SU-DHL-6 (cell line): ENCODE data around the gene R3HDML.

Experiments used
- H2AFZ ChIP-seq: fragments of 200-600 bp; sonication (generic); 2 replicates; pipeline ENCODE4 v1.6.1; 2014; ENCODE audit warnings: low read depth, mild to moderate bottlenecking, moderate library complexity, mixed read lengths, antibody characterized with exemption, low read length; ENCODE audit not compliant: severe bottlenecking
- H3F3A ChIP-seq: fragments of 200-600 bp; shearing (Covaris generic); 2 replicates; pipeline ENCODE4 v1.6.0; 2016; ENCODE audit warnings: antibody characterized with exemption, mild to moderate bottlenecking; ENCODE audit not compliant: insufficient read depth
- H3K27ac ChIP-seq: fragments of 200-600 bp; sonication (generic); 2 replicates; pipeline ENCODE4 v1.5.1; 2016; ENCODE audit warnings: low read depth, mild to moderate bottlenecking, low read length, moderate library complexity, mixed read lengths
- H3K27me3 ChIP-seq: fragments of 200-600 bp; sonication (generic), shearing (Covaris generic); 2 replicates; pipeline ENCODE4 v1.6.0; 2014; ENCODE audit warnings: mild to moderate bottlenecking, low read length
- H3K36me3 ChIP-seq: fragments of 200-600 bp; sonication (generic); 2 replicates; pipeline ENCODE4 v1.6.1; 2014; ENCODE audit warnings: mild to moderate bottlenecking, low read length, mixed read lengths
- H3K4me2 ChIP-seq: fragments of 300-600, 200-600 bp; shearing (Covaris generic), sonication (generic); 2 replicates; pipeline ENCODE4 v1.6.0; 2014; ENCODE audit warnings: low read length, low read depth, mild to moderate bottlenecking; ENCODE audit not compliant: poor library complexity, severe bottlenecking
- H3K4me3 ChIP-seq: fragments of 200-600 bp; sonication (generic); 2 replicates; pipeline ENCODE4 v1.5.1; 2014; ENCODE audit warnings: antibody characterized with exemption, low read length, mild to moderate bottlenecking, mixed read lengths; ENCODE audit not compliant: insufficient read depth, poor library complexity, severe bottlenecking
- H3K79me2 ChIP-seq: fragments of 200-600 bp; sonication (generic); 2 replicates; pipeline ENCODE4 v1.6.1; 2014; ENCODE audit warnings: mild to moderate bottlenecking, low read length, moderate library complexity; ENCODE audit not compliant: insufficient read depth
- H3K9ac ChIP-seq: fragments of 200-600 bp; sonication (generic); 2 replicates; pipeline ENCODE4 v1.7.0; 2014; ENCODE audit warnings: mild to moderate bottlenecking, low read length
- H3K9me2 ChIP-seq: fragments of 200-600 bp; sonication (generic); replicated peaks from 2 replicates; pipeline ENCODE4 v1.6.1; 2014; ENCODE audit warnings: low read length; ENCODE audit not compliant: insufficient read depth
- H3K9me3 ChIP-seq: fragments of 200-600 bp; sonication (generic); 2 replicates; pipeline ENCODE4 v1.6.1; 2014; ENCODE audit warnings: low read length, mixed read lengths; ENCODE audit not compliant: insufficient read depth
- H4K20me1 ChIP-seq: fragments of 200-600 bp; sonication (generic); 2 replicates; pipeline ENCODE4 v1.6.1; 2014; ENCODE audit warnings: low read depth, mild to moderate bottlenecking, antibody characterized with exemption, low read length, moderate library complexity, mixed read lengths
- EZH2phosphoT487 ChIP-seq: fragments of 200-600 bp; sonication (generic), shearing (Covaris generic); conservative IDR thresholded peaks from 2 replicates; pipeline ENCODE4 v1.6.1; 2018; ENCODE audit warnings: mild to moderate bottlenecking, antibody characterized with exemption, low read length, moderate library complexity, mixed read lengths
- TF ChIP-seq, protein P1 (sequence below): fragments of 200-600 bp; sonication (generic); IDR thresholded peaks from one replicate; pipeline ENCODE4 v1.5.1; 2017; ENCODE audit warnings: antibody characterized with exemption, mild to moderate bottlenecking, low read length, moderate library complexity; ENCODE audit not compliant: insufficient read depth, poor library complexity, severe bottlenecking

R3HDML gene, protein sequence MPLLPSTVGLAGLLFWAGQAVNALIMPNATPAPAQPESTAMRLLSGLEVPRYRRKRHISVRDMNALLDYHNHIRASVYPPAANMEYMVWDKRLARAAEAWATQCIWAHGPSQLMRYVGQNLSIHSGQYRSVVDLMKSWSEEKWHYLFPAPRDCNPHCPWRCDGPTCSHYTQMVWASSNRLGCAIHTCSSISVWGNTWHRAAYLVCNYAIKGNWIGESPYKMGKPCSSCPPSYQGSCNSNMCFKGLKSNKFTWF

DNA sequence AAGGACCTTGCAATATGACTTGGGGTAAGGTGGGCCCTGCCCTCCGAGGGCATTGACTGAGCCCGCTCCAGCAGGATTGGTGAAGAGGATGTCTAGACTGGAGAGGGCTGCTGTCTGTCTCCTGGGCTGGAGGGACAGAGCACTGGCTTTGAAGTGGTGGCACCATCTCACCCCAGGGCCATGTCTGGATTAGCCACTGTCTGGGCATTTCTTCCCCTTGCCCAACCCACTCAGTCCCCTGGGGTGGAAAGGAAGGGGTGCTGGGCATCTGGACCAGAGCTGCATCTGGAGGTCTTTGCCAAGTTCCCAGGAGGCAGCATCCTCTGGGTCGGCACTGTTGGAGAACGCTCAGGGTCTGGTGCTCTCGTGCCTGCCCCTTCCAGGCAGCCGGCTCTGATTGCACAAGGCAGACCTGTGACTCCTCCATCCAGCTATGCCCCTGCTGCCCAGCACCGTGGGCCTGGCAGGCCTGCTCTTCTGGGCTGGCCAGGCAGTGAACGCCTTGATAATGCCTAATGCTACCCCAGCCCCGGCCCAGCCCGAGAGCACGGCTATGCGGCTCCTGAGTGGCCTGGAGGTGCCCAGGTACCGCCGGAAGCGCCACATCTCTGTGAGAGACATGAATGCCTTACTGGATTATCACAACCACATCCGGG lies at the start of gene R3HDML:
Gene R3HDML (plus strand): TSS at position 319 of the 656 bp plus-strand sequence. CDS start 115 bp downstream, at position 434.
- Histone ChIP-seq H3K9ac (no peak within 1 kb of the TSS), H3K9me2 (no peaks in the 10 kb centered on the region), H3K4me2 (no peak within 1 kb of the TSS), H3F3A (no peaks in the 10 kb centered on the region), H3K79me2 (no peaks in the 10 kb centered on the region), H3K36me3 (no peaks in the 10 kb centered on the region), H3K27ac (no peak within 1 kb of the TSS), H2AFZ (no peak within 1 kb of the TSS), H3K4me3 (no peak within 1 kb of the TSS), H3K9me3 (no peaks in the 10 kb centered on the region), H4K20me1 (no peaks in the 10 kb centered on the region), H3K27me3 (no peaks in the 10 kb centered on the region)
- TF ChIP-seq EZH2phosphoT487 = no peak
- TF ChIP-seq, protein P1, sequence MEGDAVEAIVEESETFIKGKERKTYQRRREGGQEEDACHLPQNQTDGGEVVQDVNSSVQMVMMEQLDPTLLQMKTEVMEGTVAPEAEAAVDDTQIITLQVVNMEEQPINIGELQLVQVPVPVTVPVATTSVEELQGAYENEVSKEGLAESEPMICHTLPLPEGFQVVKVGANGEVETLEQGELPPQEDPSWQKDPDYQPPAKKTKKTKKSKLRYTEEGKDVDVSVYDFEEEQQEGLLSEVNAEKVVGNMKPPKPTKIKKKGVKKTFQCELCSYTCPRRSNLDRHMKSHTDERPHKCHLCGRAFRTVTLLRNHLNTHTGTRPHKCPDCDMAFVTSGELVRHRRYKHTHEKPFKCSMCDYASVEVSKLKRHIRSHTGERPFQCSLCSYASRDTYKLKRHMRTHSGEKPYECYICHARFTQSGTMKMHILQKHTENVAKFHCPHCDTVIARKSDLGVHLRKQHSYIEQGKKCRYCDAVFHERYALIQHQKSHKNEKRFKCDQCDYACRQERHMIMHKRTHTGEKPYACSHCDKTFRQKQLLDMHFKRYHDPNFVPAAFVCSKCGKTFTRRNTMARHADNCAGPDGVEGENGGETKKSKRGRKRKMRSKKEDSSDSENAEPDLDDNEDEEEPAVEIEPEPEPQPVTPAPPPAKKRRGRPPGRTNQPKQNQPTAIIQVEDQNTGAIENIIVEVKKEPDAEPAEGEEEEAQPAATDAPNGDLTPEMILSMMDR = no peak

DNA sequence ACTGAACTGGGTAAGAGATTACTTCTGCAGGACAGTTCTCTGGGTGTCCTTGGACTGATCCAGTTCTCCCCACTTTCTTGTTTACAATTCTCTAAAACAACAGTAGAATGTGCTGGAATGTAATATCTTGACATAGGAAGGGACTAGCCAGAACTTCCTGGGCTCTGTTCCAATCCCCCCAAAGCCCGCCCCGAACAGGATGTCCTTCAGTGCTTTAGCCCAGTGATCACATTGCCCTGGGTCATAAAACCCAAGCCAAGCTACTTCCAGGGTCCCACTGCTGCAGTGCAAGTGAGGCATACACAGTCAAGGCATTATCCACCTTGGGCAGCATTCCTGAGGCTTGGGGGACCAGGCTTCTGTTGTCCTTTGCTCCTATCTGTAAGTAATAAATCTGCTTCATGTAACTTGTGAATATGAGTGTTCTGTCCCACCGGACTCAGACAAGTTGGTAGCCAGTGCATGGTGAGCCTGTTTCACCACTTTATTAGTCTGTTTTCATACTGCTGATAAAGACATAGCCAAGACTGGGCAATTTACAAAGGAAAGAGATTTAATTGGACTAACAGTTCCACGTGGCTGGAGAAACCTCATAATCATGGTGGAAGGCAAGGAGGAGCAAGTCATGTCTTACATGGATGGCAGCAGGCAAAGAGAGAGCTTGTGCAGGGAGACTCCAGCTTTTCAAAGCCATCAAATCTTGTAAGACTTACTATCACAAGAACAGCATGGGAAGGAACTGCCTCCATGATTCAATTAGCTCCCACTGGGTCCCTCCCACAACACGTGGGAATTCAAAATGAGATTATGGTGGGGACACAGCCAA lies 49.4 kb upstream of the R3HDML start:
- no peaks in the 10 kb centered on the region for H3K79me2 ChIP-seq
- no peaks in the 10 kb centered on the region for H4K20me1 ChIP-seq
- H3K9me3 ChIP-seq = no peaks in the 10 kb centered on the region
- H2AFZ ChIP-seq = no peak overlapping the region
- no peak overlapping the region for H3K9ac ChIP-seq
- no peak for TF ChIP-seq EZH2phosphoT487
- TF ChIP-seq, protein P1 = no peak
- no peaks in the 10 kb centered on the region for H3K9me2 ChIP-seq
- H3K4me2 ChIP-seq = no peak overlapping the region
- H3K27ac ChIP-seq = no peak overlapping the region
- H3K27me3 ChIP-seq = no peaks in the 10 kb centered on the region
- no peaks in the 10 kb centered on the region for H3F3A ChIP-seq
- H3K4me3 ChIP-seq = no peak overlapping the region
- H3K36me3 ChIP-seq = no peaks in the 10 kb centered on the region

DNA sequence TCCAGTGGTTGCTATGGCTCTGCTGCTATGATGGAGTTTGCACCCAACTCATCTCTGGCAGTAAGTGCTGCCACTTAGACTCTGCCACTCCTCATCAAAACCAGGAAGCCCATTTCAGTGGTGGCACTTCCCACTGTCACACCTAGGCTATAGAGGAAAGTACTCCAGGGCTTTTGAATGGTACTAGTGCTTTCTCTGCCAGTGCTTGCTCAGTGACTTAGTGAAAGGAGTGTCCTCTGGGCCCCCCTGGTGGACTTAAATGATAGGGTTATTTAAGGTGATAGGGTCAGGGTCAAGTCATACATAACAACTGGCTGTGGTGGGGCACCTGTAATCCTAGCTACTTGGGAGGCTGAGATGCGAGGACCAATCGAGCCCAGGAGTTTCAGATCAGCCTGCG lies 48.6 kb upstream of the R3HDML start:
- no peaks in the 10 kb centered on the region for H3K9me2 ChIP-seq
- no peaks in the 10 kb centered on the region for H3K9me3 ChIP-seq
- H3K4me3 ChIP-seq = no peak overlapping the region
- no peak overlapping the region for H3K9ac ChIP-seq
- no peaks in the 10 kb centered on the region for H3K79me2 ChIP-seq
- no peak overlapping the region for H3K4me2 ChIP-seq
- no peaks in the 10 kb centered on the region for H4K20me1 ChIP-seq
- H3K27me3 ChIP-seq = no peaks in the 10 kb centered on the region
- no peak overlapping the region for H2AFZ ChIP-seq
- no peak for TF ChIP-seq EZH2phosphoT487
- TF ChIP-seq, protein P1 = no peak
- no peaks in the 10 kb centered on the region for H3K36me3 ChIP-seq
- no peaks in the 10 kb centered on the region for H3F3A ChIP-seq
- no peak overlapping the region for H3K27ac ChIP-seq
